GM19455 (cell line): ENCODE data around the gene PMF1.
A peak's percentile ranks its signal among the peaks of the same experiment; 100 is the strongest.
"Not testable (repeated sequence)": the region's sequence is repeated elsewhere in the genome, so short reads cannot be mapped to it uniquely, and the experiment has no call there.

Experiments
- ATAC-seq: cut with Tn5 transposase; IDR thresholded peaks from one replicate; pipeline ENCODE4 v1.9.1; 2021; ENCODE audit not compliant: unreplicated experiment

PMF1 gene

DNA sequence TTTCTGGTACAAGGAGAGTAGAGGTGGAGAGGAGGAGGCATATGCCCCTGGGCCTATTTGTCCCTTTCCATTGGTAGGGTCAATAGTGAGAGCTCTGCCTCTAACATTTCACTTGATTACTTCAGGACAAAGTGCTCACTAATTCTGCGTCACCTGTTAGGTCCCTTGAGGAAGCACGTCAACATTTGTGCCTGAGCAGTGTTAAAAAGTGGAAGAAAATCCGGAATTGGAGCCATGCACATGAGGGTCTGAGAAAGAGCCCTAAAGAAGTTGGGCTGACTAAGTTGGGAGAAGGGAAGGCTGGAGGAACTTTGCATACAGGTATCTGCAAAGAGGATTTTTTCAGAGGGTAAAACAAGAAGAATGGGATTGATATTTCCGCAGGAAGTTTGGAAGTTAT is 17.0 kb upstream of the PMF1 start:
- ATAC-seq, result no peak

GRCh38 chr1:156196445-156196844 is 16.4 kb upstream of the PMF1 start:
- ATAC-seq, result no peak

GRCh38 chr1:156198831-156199349 is 13.9 kb upstream of the PMF1 start:
- ATAC-seq, result no peak

DNA sequence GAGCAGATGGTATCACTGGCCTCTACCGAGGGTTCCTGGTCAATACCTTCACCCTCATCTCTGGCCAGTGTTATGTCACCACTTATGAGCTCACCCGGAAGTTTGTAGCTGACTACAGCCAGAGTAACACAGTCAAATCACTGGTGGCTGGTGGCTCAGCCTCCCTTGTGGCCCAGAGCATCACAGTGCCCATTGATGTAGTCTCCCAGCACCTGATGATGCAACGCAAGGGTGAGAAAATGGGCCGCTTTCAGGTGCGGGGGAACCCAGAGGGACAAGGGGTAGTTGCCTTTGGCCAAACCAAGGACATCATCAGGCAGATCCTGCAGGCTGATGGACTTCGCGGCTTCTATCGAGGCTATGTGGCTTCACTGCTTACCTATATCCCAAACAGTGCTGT is 12.8 kb upstream of the PMF1 start:
- no peak for ATAC-seq

DNA sequence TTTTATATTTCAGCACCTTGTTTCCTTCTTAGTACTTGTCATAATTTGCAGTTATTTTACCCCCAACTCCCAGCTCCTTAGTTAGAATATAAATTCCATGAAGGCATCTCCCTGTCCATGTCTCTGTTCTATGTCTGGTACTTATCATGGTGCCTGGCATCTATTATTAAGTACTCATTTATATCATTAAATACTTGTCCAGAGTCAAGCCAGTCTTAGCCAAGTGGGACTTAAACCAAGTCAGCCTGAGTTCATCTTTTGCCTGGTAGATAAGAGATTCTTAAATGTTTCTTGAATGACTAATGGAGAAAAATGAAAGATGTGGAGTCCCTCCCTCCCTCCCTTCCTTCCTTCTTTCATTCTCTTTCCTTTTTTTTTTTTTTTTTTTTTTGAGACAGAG is 9.5 kb upstream of the PMF1 start:
- no peak for ATAC-seq

- ATAC-seq, result no peak
These were observed 8.1 kb upstream of the PMF1 start for GRCh38 chr1:156204686-156205085.

- no peak for ATAC-seq
These were observed 1.6 kb upstream of the PMF1 start for GRCh38 chr1:156211243-156211642.

DNA sequence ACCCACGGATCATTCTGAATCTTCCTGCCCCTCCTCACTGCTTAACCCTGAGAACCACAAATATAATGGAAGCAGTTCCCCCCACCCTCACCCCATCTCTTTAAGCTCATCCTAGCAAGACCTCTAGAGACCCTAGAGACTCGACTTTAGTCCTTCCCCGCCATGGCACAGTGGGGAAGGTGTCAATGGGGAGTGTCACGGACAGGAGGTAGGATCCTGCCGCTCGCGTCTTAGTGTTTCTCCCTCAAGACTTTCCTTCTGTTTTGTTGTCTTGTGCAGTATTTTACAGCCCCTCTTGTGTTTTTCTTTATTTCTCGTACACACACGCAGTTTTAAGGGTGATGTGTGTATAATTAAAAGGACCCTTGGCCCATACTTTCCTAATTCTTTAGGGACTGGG is 677 bp upstream of the PMF1 start:
- ATAC-seq, result no peak

DNA sequence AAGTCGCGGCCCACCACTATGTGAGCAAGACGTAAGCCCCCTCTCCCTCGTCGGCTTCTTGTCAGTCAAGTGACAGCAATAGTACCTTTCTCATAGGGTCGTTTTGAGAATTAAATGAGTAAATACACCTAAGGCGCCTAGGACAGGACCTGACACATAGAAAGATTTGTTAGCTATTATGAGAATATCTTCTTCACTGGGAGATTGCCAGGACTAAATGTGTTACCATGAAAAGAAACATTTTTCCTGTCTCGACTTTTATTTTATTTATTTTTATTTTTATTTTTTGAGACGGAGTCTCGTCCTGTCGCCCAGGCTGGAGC is 798 bp downstream of the PMF1 start:
- no peak for ATAC-seq

DNA sequence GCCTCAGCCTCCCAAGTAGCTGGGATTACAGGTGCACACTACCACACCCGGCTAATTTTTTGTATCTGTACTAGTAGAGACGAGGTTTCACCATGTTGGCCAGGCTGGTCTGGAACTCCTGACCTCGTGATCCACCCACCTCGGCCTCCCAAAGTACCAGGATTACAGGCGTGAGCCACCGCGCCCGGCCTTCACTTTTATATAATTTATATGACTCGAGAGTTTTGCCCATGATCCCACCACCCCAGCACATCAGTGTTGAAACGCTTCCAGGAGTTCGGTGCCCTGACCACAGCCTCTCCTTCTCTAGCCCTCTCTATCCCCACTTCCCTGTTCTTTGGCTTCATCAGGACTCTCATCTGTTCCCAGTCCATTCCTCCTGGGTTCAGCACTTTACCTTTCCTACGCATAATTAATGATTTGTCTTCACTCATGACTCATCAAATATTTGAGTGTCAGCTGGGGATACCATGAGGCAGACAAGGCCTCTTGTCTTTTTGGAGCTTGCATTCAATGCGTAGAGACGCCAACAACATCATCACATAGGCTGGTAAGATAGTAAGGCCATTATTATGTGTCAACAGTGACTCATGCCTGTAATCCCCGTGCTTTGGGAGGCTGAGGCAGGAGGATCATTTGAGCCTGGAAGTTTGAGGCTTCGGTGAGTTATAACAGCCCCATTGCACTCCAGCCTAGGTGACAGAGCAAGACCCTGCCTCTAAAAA is 1.4 kb downstream of the PMF1 start:
- ATAC-seq, result no peak

- not testable (repeated sequence) for ATAC-seq
These were observed 3.7 kb downstream of the PMF1 start for GRCh38 chr1:156216361-156217086.

GRCh38 chr1:156217871-156218270 is 5.1 kb downstream of the PMF1 start:
- no peak for ATAC-seq

- ATAC-seq, result no peak
These were observed 7.4 kb downstream of the PMF1 start for GRCh38 chr1:156220226-156220625.

DNA sequence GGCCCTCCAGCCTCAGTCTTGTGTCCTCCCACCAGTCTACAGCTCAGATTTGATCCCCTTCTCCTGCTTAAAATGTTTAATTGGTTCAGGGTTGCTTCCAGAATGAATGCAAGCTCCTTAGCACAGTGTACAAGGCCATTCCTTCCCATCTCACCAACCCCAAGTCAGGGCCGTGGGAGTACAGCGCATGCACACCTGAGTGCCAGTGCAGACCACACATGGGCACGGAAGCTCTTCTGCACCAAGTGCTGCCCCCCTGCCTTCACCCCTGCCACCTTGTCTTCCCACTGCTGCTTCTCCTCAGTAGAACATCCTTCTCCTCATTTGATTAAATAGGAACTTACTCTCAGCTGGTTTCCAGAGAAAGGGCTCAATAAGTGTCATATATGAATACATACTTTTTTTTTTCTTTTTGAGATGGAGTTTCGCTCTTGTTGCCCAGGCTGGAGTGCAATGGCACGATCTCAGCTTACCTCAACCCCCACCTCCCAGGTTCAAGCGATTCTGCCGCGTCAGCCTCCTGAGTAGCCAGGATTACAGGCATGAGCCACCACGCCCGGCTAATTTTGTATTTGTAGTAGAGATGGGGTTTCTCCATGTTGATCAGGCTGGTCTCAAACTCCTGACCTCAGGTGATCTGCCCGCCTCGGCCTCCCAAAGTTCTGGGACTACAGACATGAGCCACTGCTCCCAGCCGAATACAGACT is 9.3 kb downstream of the PMF1 start:
- no peak for ATAC-seq

DNA sequence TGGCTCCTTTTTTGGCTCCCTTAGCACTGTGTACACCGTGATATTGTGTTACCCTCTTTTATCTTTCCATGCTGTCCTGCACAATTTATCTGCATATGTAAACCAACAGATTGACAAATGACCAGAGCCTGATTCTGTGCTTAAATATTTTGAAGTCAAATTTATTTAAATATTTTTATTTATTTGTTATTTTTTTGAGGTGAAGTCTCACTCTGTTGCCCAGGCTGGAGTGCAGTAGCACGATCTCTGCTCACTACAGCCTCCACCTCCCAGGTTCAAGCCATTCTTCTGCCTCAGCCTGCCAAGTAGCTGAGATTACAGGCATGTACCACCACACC is 12.8 kb downstream of the PMF1 start:
- ATAC-seq, result no peak

- peak; percentile 89 for ATAC-seq
These were observed 13.3 kb downstream of the PMF1 start for GRCh38 chr1:156226116-156226538.

- no peak for ATAC-seq
These were observed 14.0 kb downstream of the PMF1 start for GRCh38 chr1:156226782-156227181.

DNA sequence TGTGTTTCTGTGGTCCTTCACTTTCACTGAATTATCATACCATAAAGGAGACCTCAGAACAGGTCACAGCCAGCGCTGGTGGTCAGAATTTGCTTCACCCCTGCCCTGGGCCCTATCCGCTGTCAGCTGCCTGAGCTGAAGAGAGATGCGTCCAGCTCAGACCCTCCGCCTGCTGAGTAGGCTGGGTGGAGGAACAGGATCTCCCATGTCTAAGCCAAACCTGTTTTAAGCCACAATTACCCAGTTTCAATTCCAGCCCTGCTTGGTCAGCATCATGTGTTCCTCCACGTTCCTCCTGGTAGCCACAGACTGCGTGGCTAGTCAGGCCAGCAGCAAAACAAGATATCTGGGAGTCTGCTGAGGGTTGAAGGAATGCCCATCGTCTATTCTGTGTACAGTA is 15.7 kb downstream of the PMF1 start:
- no peak for ATAC-seq

DNA sequence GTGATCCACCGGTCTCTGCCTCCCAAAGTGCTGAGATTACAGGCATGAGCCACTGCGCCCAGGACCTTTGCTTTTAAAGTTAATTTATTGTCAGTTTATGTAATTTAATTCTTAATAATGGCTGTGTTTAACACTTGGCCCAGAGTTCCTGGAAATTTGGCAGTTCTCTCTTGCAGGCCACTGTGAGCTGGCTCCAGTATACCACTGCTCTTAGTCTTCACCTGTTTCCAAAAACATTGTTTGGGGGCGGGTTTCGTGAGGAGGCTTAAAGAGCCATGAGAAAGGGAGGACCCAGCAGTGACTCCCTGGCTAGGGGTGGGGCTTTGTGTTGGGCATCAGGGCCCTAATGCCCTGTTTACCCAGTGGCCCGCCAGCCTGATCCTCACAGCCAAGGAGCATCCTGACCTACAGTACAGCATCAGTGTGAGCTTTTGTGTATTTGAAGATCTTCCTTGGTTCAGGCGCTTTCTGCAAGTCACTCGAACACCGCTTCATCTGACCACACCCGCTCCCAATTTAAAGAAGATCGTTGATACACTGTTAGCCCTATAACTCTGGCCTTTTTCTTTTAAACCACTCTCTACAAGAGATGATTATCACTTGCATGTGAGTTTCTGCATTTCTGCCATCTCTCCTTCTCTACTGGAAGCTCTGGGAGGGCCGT is 17.1 kb downstream of the PMF1 start:
- no peak for ATAC-seq

GRCh38 chr1:156230473-156230837 is 17.6 kb downstream of the PMF1 start:
- ATAC-seq, result no peak

GRCh38 chr1:156232201-156232894 is 19.5 kb downstream of the PMF1 start:
- no peak for ATAC-seq
